DOHH2 (cell line): ENCODE data around the gene NAV2.

Experiments
- H3F3A ChIP-seq: fragments of 200-600 bp; sonication (generic), shearing (Covaris generic); 2 replicates; pipeline ENCODE4 v1.6.0; 2016; ENCODE audit warnings: antibody characterized with exemption, mild to moderate bottlenecking; ENCODE audit not compliant: control insufficient read depth, insufficient read depth
- H3K27ac ChIP-seq: fragments of 200-600 bp; sonication (generic); 2 replicates; pipeline ENCODE4 v1.5.1; 2014; ENCODE audit warnings: low read depth, mild to moderate bottlenecking, low read length, moderate library complexity
- H3K27me3 ChIP-seq: fragments of 200-600 bp; sonication (generic); 2 replicates; pipeline ENCODE4 v1.6.1; 2014; ENCODE audit warnings: mild to moderate bottlenecking, low read length, mixed read lengths; ENCODE audit not compliant: control insufficient read depth
- H3K36me3 ChIP-seq: fragments of 200-600 bp; sonication (generic); 2 replicates; pipeline ENCODE4 v1.6.1; 2014; ENCODE audit warnings: mild to moderate bottlenecking, low read length, moderate library complexity, mixed read lengths; ENCODE audit not compliant: control insufficient read depth
- H3K4me1 ChIP-seq: fragments of 200-600 bp; sonication (generic); 2 replicates; pipeline ENCODE4 v1.6.1; 2014; ENCODE audit warnings: mild to moderate bottlenecking, low read length, mixed read lengths; ENCODE audit not compliant: control insufficient read depth
- H3K4me2 ChIP-seq: fragments of 200-600 bp; sonication (generic); 2 replicates; pipeline ENCODE4 v1.6.0; 2014; ENCODE audit warnings: mild to moderate bottlenecking, low read length, moderate library complexity
- H3K4me3 ChIP-seq: fragments of 200-600 bp; sonication (generic); 2 replicates; pipeline ENCODE4 v1.5.1; 2014; ENCODE audit warnings: mild to moderate bottlenecking, low read length, mixed read lengths
- H3K79me2 ChIP-seq: fragments of 200-600 bp; sonication (generic); 2 replicates; pipeline ENCODE4 v1.6.1; 2014; ENCODE audit warnings: mild to moderate bottlenecking, low read length, mixed read lengths; ENCODE audit not compliant: control insufficient read depth
- H3K9me2 ChIP-seq: fragments of 200-600 bp; sonication (generic); replicated peaks from 2 replicates; pipeline ENCODE4 v1.6.1; 2014; ENCODE audit warnings: mild to moderate bottlenecking, low read length, mixed read lengths; ENCODE audit not compliant: control insufficient read depth
- H3K9me3 ChIP-seq: fragments of 200-600 bp; sonication (generic); 2 replicates; pipeline ENCODE4 v1.6.1; 2014; ENCODE audit warnings: antibody characterized with exemption, low read length, mixed read lengths; ENCODE audit not compliant: control insufficient read depth, insufficient read depth
- H4K20me1 ChIP-seq: fragments of 200-600 bp; sonication (generic); 2 replicates; pipeline ENCODE4 v1.6.0; 2014; ENCODE audit warnings: low read depth, mild to moderate bottlenecking, antibody characterized with exemption, low read length, moderate library complexity; ENCODE audit not compliant: control insufficient read depth, insufficient read depth
- CTCF ChIP-seq: fragments of 200-600 bp; sonication (generic); IDR thresholded peaks from one replicate; pipeline ENCODE4 v1.5.1; 2014; ENCODE audit warnings: antibody characterized with exemption, mild to moderate bottlenecking, low read depth, low read length; ENCODE audit not compliant: poor library complexity, severe bottlenecking
- EZH2phosphoT487 ChIP-seq: fragments of 200-600 bp; sonication (generic); IDR thresholded peaks from 2 replicates; pipeline ENCODE4 v1.6.1; 2017; ENCODE audit warnings: borderline replicate concordance, mild to moderate bottlenecking, antibody characterized with exemption, low read length, moderate library complexity, mixed read lengths

The NAV2 gene

GRCh38 chr11:20053572-20053971 is 340.9 kb downstream of the NAV2 start:
- no peaks in the 10 kb centered on the region for H3F3A ChIP-seq
- no peaks in the 10 kb centered on the region for H3K9me2 ChIP-seq
- H3K79me2 ChIP-seq, result no peaks in the 10 kb centered on the region
- H4K20me1 ChIP-seq, result no peaks in the 10 kb centered on the region
- no peak overlapping the region for H3K4me3 ChIP-seq
- no peak overlapping the region for H3K27ac ChIP-seq
- H3K4me1 ChIP-seq, result no peaks in the 10 kb centered on the region
- no peak for TF ChIP-seq EZH2phosphoT487
- no peak for TF ChIP-seq CTCF
- no peaks in the 10 kb centered on the region for H3K36me3 ChIP-seq
- H3K27me3 ChIP-seq, result no peaks in the 10 kb centered on the region
- no peak overlapping the region for H3K4me2 ChIP-seq
- H3K9me3 ChIP-seq, result no peaks in the 10 kb centered on the region

- no peaks in the 10 kb centered on the region for H3F3A ChIP-seq
- H3K4me3 ChIP-seq, result no peak overlapping the region
- H3K9me2 ChIP-seq, result no peaks in the 10 kb centered on the region
- TF ChIP-seq CTCF (no peak), EZH2phosphoT487 (no peak)
- no peaks in the 10 kb centered on the region for H3K36me3 ChIP-seq
- no peaks in the 10 kb centered on the region for H3K4me1 ChIP-seq
- no peak overlapping the region for H3K27ac ChIP-seq
- H3K4me2 ChIP-seq, result no peak overlapping the region
- H3K27me3 ChIP-seq, result no peaks in the 10 kb centered on the region
- H3K79me2 ChIP-seq, result no peaks in the 10 kb centered on the region
- no peaks in the 10 kb centered on the region for H3K9me3 ChIP-seq
- H4K20me1 ChIP-seq, result no peaks in the 10 kb centered on the region
Observed at GRCh38 chr11:20054584-20054983, 341.9 kb downstream of the NAV2 start.

- Histone ChIP-seq H3K4me1 (no peaks in the 10 kb centered on the region), H3K36me3 (no peaks in the 10 kb centered on the region), H3K9me3 (no peaks in the 10 kb centered on the region), H4K20me1 (no peaks in the 10 kb centered on the region), H3K4me3 (no peak overlapping the region), H3F3A (no peaks in the 10 kb centered on the region), H3K27me3 (no peaks in the 10 kb centered on the region), H3K27ac (no peak overlapping the region), H3K4me2 (no peak overlapping the region), H3K79me2 (no peaks in the 10 kb centered on the region), H3K9me2 (no peaks in the 10 kb centered on the region)
- TF ChIP-seq EZH2phosphoT487, result no peak
- no peak for TF ChIP-seq CTCF
Observed at GRCh38 chr11:20055312-20055711, 342.7 kb downstream of the NAV2 start.
